ENCODE measurements around the gene MAFF. TPM values are rescaled to one million over a fixed set of nuclear protein-coding genes. Genes with fewer than 3 reads are reported as not detected.
"Not testable (repeated sequence)": the region's sequence is repeated elsewhere in the genome, so short reads cannot be mapped to it uniquely, and the experiment has no call there.

The MAFF gene
- total RNA-seq, 1 donor from 2014 or later, result 4.2 TPM

DNA sequence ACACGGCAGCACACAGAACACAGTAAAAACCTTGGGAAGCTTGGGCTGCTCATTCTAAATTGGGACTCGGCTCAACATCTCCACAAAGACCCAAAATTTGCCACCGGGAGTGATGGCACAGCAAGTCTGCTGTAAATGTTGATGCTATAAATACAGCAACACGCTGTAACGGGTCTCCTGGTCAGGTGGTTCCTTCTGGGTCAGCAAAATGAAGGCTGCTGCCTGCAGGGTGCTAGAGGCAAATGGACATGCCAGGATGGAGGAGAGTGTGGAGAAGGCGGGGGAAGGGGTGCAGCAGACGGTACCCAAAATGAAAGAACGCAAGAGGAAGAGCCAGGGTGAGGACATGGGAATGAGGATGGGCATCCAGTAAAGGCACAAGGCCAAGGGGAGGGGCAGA is 30.4 kb downstream of the MAFF start:
- peaks cover 41 to 66% (median 51%) of the 10 kb centered on the region in 3 donors for H3K36me3 ChIP-seq (ENCODE audit: control insufficient read depth in 3 of 3, insufficient read depth in 3 of 3, low read length in 3 of 3)
- H3K4me1 ChIP-seq (ENCODE audit: control insufficient read depth in 3 of 3, insufficient read depth in 3 of 3, low read length in 3 of 3), result peaks cover 31 to 59% (median 54%) of the 10 kb centered on the region in 3 donors
- H3K27ac ChIP-seq (ENCODE audit: low read depth, low read length), result no peak overlapping the region
- H3K4me3 ChIP-seq (ENCODE audit: low read length in 3 of 3), result no peak overlapping the region
- H3K27me3 ChIP-seq (ENCODE audit: control insufficient read depth in 3 of 3, insufficient read depth in 3 of 3, low read length in 3 of 3), result no peaks in the 10 kb centered on the region
- no peaks in the 10 kb centered on the region for H3K9me3 ChIP-seq (ENCODE audit: control insufficient read depth in 3 of 3, low read length in 3 of 3)
- no peak overlapping the region for H3K9ac ChIP-seq (ENCODE audit: low read depth in 1 of 3, low read length in 3 of 3)

DNA sequence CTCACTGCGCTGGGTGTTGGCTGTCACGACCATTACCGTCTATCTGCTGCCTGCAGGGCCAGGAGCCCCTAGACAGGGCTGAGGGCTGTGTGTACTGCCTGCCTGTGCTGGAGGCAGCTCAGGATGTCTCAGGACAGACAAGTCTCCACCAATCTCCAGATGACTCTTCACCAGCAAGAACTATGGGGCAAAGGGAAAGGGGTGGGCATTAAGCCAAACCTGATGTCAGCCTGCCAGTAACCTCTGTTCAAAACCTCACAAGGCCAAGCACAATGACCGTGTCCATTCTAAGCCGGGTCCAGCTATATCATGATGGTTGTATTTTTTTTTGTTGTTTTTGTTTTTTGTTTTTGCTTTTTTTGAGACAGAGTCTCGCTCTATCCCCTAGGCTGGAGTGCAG is 31.6 kb downstream of the MAFF start:
- H3K27ac ChIP-seq (ENCODE audit: low read depth, low read length), result no peak overlapping the region
- no peak overlapping the region for H3K4me3 ChIP-seq (ENCODE audit: low read length in 3 of 3)
- no peak overlapping the region for H3K9ac ChIP-seq (ENCODE audit: low read depth in 1 of 3, low read length in 3 of 3)
- no peaks in the 10 kb centered on the region for H3K27me3 ChIP-seq (ENCODE audit: control insufficient read depth in 3 of 3, insufficient read depth in 3 of 3, low read length in 3 of 3)
- H3K36me3 ChIP-seq (ENCODE audit: control insufficient read depth in 3 of 3, insufficient read depth in 3 of 3, low read length in 3 of 3), result peaks cover 33 to 55% (median 46%) of the 10 kb centered on the region in 3 donors
- H3K4me1 ChIP-seq (ENCODE audit: control insufficient read depth in 3 of 3, insufficient read depth in 3 of 3, low read length in 3 of 3), result peaks cover 28 to 53% (median 51%) of the 10 kb centered on the region in 3 donors
- H3K9me3 ChIP-seq (ENCODE audit: control insufficient read depth in 3 of 3, low read length in 3 of 3), result no peaks in the 10 kb centered on the region

DNA sequence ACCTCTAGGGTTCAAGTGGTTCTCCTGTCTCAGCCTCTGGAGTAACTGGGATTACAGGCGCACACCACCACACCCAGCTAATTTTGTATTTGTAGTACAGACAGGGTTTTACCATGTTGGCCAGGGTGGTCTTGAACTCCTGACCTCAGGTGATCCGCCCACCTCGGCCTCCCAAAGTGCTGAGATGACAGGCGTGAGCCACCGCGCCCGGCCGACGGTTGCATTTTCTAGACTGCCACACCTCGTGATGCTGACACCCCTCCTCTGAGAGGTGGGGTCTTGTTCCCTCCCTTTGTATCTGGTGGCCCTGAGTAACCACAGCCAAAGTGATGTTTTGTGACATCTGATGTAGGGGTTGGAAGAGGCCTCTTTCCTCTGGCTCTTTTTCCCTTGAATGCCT is 32.1 kb downstream of the MAFF start:
- not testable (repeated sequence) for H3K27ac ChIP-seq (ENCODE audit: low read depth, low read length); H3K9me3 ChIP-seq (ENCODE audit: control insufficient read depth in 3 of 3, low read length in 3 of 3); H3K27me3 ChIP-seq (ENCODE audit: control insufficient read depth in 3 of 3, insufficient read depth in 3 of 3, low read length in 3 of 3); H3K4me3 ChIP-seq (ENCODE audit: low read length in 3 of 3)
- Histone ChIP-seq H3K9ac (ENCODE audit: low read depth in 1 of 3, low read length in 3 of 3) (peak overlapping the region in 1 of 3 donors; percentile 25), H3K36me3 (ENCODE audit: control insufficient read depth in 3 of 3, insufficient read depth in 3 of 3, low read length in 3 of 3) (peaks cover 33 to 54% (median 46%) of the 10 kb centered on the region in 3 donors), H3K4me1 (ENCODE audit: control insufficient read depth in 3 of 3, insufficient read depth in 3 of 3, low read length in 3 of 3) (peaks cover 30 to 54% (median 53%) of the 10 kb centered on the region in 3 donors)

DNA sequence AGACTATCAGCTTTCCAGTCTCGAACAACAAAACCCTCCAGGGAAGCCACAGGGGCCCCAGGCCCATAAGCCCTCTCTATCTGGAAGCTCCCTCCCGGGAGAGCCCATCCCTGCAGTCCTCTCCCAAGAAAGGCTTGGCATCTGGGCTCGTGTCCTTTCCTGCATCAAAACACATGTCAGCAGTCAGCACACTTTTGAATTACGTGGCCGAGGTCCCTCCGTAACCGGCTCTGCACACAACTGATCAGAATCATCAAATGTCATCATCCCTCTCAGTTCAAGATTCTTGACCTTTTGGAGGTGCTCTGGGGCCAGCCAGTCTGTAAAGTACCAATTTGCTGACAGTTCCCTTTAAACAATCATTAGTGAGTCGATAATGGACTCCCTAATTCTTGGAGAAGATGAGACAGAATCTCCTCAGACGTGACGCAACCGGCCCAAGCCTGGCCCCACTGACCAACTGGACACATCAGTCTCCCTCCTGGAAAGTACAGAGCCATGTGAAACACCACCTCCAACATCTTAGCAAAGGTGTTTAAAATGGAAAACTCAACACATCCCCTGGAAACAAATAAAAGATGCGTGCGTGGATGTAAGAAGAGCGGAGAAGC is 33.6 kb downstream of the MAFF start:
- H3K36me3 ChIP-seq (ENCODE audit: control insufficient read depth in 3 of 3, insufficient read depth in 3 of 3, low read length in 3 of 3), result peaks cover 30 to 48% (median 38%) of the 10 kb centered on the region in 3 donors
- H3K27me3 ChIP-seq (ENCODE audit: control insufficient read depth in 3 of 3, insufficient read depth in 3 of 3, low read length in 3 of 3), result no peaks in the 10 kb centered on the region
- H3K9ac ChIP-seq (ENCODE audit: low read depth in 1 of 3, low read length in 3 of 3), result no peak overlapping the region
- H3K4me1 ChIP-seq (ENCODE audit: control insufficient read depth in 3 of 3, insufficient read depth in 3 of 3, low read length in 3 of 3), result peaks cover 37 to 64% (median 56%) of the 10 kb centered on the region in 3 donors
- no peak overlapping the region for H3K4me3 ChIP-seq (ENCODE audit: low read length in 3 of 3)
- H3K9me3 ChIP-seq (ENCODE audit: control insufficient read depth in 3 of 3, low read length in 3 of 3), result no peaks in the 10 kb centered on the region
- no peak overlapping the region for H3K27ac ChIP-seq (ENCODE audit: low read depth, low read length)

DNA sequence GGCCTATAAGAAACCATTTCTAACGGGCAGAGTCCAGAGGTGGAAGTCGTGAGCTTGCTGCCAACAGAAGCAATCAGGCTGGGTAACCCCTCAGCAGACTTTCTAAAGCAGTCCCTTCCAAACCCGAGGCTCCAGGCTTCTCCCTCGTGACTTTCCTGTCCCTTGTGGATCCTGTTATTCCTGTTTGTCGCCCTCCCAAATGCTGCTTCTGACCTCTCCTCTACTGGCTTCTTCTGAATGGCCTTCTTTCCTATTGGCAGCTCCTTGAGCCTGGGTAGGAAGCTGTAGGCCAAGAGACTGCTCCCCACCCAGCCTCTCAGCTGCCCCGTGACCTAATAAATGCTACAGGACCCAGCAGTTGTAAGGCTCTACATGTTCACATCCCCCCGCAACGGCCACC is 35.0 kb downstream of the MAFF start:
- Histone ChIP-seq H3K9ac (ENCODE audit: low read depth in 1 of 3, low read length in 3 of 3) (no peak overlapping the region), H3K27ac (ENCODE audit: low read depth, low read length) (no peak overlapping the region), H3K36me3 (ENCODE audit: control insufficient read depth in 3 of 3, insufficient read depth in 3 of 3, low read length in 3 of 3) (peaks cover 21 to 35% (median 25%) of the 10 kb centered on the region in 3 donors), H3K4me1 (ENCODE audit: control insufficient read depth in 3 of 3, insufficient read depth in 3 of 3, low read length in 3 of 3) (peaks cover 43 to 75% (median 60%) of the 10 kb centered on the region in 3 donors), H3K4me3 (ENCODE audit: low read length in 3 of 3) (no peak overlapping the region), H3K27me3 (ENCODE audit: control insufficient read depth in 3 of 3, insufficient read depth in 3 of 3, low read length in 3 of 3) (no peaks in the 10 kb centered on the region), H3K9me3 (ENCODE audit: control insufficient read depth in 3 of 3, low read length in 3 of 3) (no peaks in the 10 kb centered on the region)

DNA sequence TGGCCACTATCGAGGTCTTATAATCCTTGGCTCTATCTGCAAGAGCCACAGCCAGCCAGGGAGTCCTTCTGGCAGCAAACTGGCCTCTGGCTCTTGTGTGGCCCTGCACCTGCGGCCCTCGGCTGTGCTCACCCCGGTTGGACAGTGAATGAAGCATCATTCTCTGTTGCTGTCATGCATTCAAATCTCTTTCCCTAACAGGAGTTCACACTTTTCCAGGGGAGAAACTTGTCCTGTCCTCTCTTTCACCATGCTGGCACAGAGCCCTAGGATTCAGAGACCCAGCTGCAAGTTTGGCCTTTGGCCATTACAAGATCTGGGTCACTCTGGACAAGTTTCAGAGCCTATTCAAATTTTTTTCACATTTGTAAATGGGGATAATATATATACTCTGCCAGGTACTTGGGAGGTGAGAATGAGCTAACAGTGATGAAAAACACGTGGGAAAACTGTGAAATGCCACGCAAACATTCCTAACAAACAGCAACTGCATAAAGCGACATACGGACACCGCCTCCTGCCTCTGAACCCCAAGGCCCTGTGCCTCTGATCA is 36.8 kb downstream of the MAFF start:
- Histone ChIP-seq H3K36me3 (ENCODE audit: control insufficient read depth in 3 of 3, insufficient read depth in 3 of 3, low read length in 3 of 3) (peaks cover 13 to 24% (median 20%) of the 10 kb centered on the region in 3 donors), H3K9ac (ENCODE audit: low read depth in 1 of 3, low read length in 3 of 3) (no peak overlapping the region), H3K4me3 (ENCODE audit: low read length in 3 of 3) (peak overlapping the region in 1 of 3 donors; percentile 29), H3K27me3 (ENCODE audit: control insufficient read depth in 3 of 3, insufficient read depth in 3 of 3, low read length in 3 of 3) (no peaks in the 10 kb centered on the region), H3K9me3 (ENCODE audit: control insufficient read depth in 3 of 3, low read length in 3 of 3) (no peaks in the 10 kb centered on the region), H3K4me1 (ENCODE audit: control insufficient read depth in 3 of 3, insufficient read depth in 3 of 3, low read length in 3 of 3) (peaks cover 50 to 76% (median 53%) of the 10 kb centered on the region in 3 donors), H3K27ac (ENCODE audit: low read depth, low read length) (peak overlapping the region; percentile 53)

DNA sequence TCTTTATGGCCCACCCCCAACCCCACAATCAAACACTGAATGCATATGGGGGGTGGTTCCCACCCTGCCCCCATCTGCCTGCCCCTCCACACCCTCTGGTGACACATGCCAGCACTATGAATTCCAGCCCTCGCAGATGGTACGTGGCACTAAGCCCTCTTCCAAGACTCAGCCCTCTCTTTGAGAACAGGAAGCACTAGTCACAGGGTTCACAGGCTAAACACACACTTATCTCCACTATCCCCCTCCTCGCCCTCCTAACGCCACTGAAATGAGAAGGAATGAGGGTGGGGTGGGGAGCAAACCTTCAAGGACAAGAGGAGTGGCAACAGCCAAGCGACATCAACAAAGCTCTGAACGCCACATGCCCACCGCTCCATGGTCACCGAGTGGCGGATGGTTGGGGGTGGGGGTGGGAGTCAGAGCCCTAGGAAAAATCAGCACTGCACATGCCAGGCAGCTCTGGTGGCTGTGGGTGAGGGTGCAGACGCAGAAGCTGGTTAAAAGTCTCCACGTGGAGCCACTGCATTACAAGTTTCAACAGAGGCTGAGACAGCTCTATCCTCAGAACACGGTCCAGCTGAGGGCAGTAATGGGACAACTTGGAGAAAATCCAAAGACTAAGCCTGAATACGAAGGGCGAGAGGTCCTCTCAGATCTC is 37.4 kb downstream of the MAFF start:
- Histone ChIP-seq H3K4me3 (ENCODE audit: low read length in 3 of 3) (peak overlapping the region in 1 of 3 donors; percentile 29), H3K27ac (ENCODE audit: low read depth, low read length) (peak overlapping the region; percentile 53), H3K9me3 (ENCODE audit: control insufficient read depth in 3 of 3, low read length in 3 of 3) (no peaks in the 10 kb centered on the region), H3K4me1 (ENCODE audit: control insufficient read depth in 3 of 3, insufficient read depth in 3 of 3, low read length in 3 of 3) (peaks cover 47 to 74% (median 56%) of the 10 kb centered on the region in 3 donors), H3K36me3 (ENCODE audit: control insufficient read depth in 3 of 3, insufficient read depth in 3 of 3, low read length in 3 of 3) (peaks cover 13 to 26% (median 25%) of the 10 kb centered on the region in 3 donors), H3K9ac (ENCODE audit: low read depth in 1 of 3, low read length in 3 of 3) (peak overlapping the region in 2 of 3 donors; percentile 5 to 40), H3K27me3 (ENCODE audit: control insufficient read depth in 3 of 3, insufficient read depth in 3 of 3, low read length in 3 of 3) (no peaks in the 10 kb centered on the region)

DNA sequence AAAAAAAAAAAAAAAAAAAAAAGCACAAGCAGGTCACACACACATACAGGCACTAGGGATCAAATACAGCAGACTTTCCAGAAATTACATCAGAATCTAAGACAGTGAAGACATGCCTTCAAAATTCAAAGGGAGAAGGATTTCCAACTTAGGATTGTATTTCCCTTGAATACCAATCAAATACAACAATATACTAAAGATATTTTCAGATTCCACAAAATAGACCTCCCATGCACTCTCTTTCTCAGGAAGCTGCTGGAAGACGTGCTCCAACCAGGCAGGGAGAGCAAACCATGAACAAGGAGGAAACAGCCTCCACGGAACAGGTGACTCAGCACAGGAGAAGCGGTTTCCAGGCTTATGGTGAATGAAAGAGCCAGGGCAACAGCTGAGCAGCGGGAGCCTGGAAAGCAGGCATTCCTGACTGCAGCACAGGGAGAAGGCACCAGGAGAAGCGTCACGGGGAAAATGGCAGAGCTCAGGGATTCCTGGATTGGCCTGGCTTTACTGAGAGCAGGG is 39.0 kb downstream of the MAFF start:
- Histone ChIP-seq H3K36me3 (ENCODE audit: control insufficient read depth in 3 of 3, insufficient read depth in 3 of 3, low read length in 3 of 3) (peaks cover 14 to 30% (median 25%) of the 10 kb centered on the region in 3 donors), H3K9ac (ENCODE audit: low read depth in 1 of 3, low read length in 3 of 3) (peak overlapping the region in 1 of 3 donors; percentile 58)

DNA sequence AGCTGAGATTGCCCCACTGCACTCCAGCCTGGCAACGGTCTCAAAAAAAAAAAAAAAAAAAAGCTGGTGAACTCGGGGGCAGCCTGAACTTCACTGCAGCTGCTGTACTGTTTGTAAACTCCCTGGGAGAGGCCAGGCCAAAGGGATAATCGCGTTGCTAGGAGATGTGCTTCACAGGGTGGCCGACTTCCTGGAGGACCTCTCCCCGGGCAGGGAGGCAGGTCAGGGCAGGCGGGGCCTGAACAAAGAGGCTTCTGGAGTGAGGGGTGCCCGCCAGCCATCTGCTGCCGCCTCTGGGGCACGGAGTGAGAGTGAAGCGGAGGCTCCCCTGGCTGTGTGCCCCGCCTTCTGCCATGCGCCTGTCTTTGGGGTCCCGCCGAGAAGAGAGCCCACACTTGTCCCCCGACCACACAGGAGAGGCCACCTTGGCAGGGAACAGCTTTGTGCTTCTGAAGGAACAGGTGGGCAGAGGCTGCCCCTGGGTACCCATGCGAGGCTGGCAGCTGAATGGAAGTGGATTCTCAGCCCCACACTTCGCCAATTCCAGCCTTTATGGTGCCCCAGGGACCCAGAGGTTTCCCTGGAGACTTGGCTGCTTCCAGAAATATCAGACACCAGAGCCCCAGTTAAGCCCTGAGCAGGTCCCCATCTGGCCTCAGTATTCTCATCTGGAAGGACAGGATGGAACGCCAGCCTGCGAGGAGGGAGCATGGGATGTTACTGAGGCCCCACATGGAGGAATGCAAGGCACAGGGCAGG is 41.4 kb downstream of the MAFF start:
- H3K4me1 ChIP-seq (ENCODE audit: control insufficient read depth in 3 of 3, insufficient read depth in 3 of 3, low read length in 3 of 3), result peaks cover 50 to 66% (median 60%) of the 10 kb centered on the region in 3 donors
- no peaks in the 10 kb centered on the region for H3K9me3 ChIP-seq (ENCODE audit: control insufficient read depth in 3 of 3, low read length in 3 of 3)
- peaks cover 28 to 41% (median 37%) of the 10 kb centered on the region in 3 donors for H3K36me3 ChIP-seq (ENCODE audit: control insufficient read depth in 3 of 3, insufficient read depth in 3 of 3, low read length in 3 of 3)
- H3K9ac ChIP-seq (ENCODE audit: low read depth in 1 of 3, low read length in 3 of 3), result peak overlapping the region in 1 of 3 donors; percentile 25
- peak overlapping the region; percentile 47 for H3K27ac ChIP-seq (ENCODE audit: low read depth, low read length)
- H3K27me3 ChIP-seq (ENCODE audit: control insufficient read depth in 3 of 3, insufficient read depth in 3 of 3, low read length in 3 of 3), result no peaks in the 10 kb centered on the region
- no peak overlapping the region for H3K4me3 ChIP-seq (ENCODE audit: low read length in 3 of 3)

More for the DNA sequence above, 39.0 kb downstream of the MAFF start:
- Histone ChIP-seq H3K27ac (ENCODE audit: low read depth, low read length) (peak overlapping the region; percentile 46), H3K4me3 (ENCODE audit: low read length in 3 of 3) (no peak overlapping the region), H3K9me3 (ENCODE audit: control insufficient read depth in 3 of 3, low read length in 3 of 3) (no peaks in the 10 kb centered on the region), H3K4me1 (ENCODE audit: control insufficient read depth in 3 of 3, insufficient read depth in 3 of 3, low read length in 3 of 3) (peaks cover 37 to 62% (median 48%) of the 10 kb centered on the region in 3 donors), H3K27me3 (ENCODE audit: control insufficient read depth in 3 of 3, insufficient read depth in 3 of 3, low read length in 3 of 3) (no peaks in the 10 kb centered on the region)

Measured in skeletal muscle tissue (tissue), 4 donors.